Glutamatergic neuron (in vitro differentiated cells): ENCODE data around the gene ADCY2. TPM values are rescaled to one million over a fixed set of nuclear protein-coding genes. Genes with fewer than 3 reads are reported as not detected.

Source experiments
- DNase-seq: peaks from one replicate; pipeline ENCODE4 v3.0.0; 2022
- H3K27ac Mint-ChIP-seq: one replicate; pipeline ENCODE4 v1.8.0; 2020; ENCODE audit warnings: mild to moderate bottlenecking, mixed read lengths, inconsistent platforms; ENCODE audit not compliant: unreplicated experiment
- H3K27me3 Mint-ChIP-seq: one replicate; pipeline ENCODE4 v1.8.0; 2020; ENCODE audit warnings: mild to moderate bottlenecking, moderate library complexity, mixed read lengths, inconsistent platforms; ENCODE audit not compliant: unreplicated experiment
- H3K36me3 Mint-ChIP-seq: one replicate; pipeline ENCODE4 v1.8.0; 2020; ENCODE audit warnings: mild to moderate bottlenecking, mixed read lengths, inconsistent platforms; ENCODE audit not compliant: unreplicated experiment
- H3K4me1 Mint-ChIP-seq: one replicate; pipeline ENCODE4 v1.8.0; 2020; ENCODE audit warnings: mild to moderate bottlenecking, low read depth, mixed read lengths, inconsistent platforms; ENCODE audit not compliant: unreplicated experiment
- H3K4me3 Mint-ChIP-seq: one replicate; pipeline ENCODE4 v1.8.0; 2020; ENCODE audit warnings: mild to moderate bottlenecking, mixed read lengths, inconsistent platforms; ENCODE audit not compliant: unreplicated experiment
- H3K9me3 Mint-ChIP-seq: one replicate; pipeline ENCODE4 v1.8.0; 2020; ENCODE audit warnings: mild to moderate bottlenecking, moderate library complexity, mixed read lengths, inconsistent platforms; ENCODE audit not compliant: unreplicated experiment
- total RNA-seq: library from RNA; stranded (reverse); fragmentation: NEBNext Ultra II Directional; extraction: Animal tissue kit (Norgen Biotek cat#: 25700); gene quantifications from one replicate; pipeline ENCODE4 v1.2.1, GENCODE V29; 2021; ENCODE audit not compliant: unreplicated experiment
- TF ChIP-seq, protein P1 (sequence below): fragments of 200-600 bp; sonication (generic); IDR thresholded peaks from one replicate; pipeline ENCODE4 v1.5.0; 2021; ENCODE audit not compliant: partially characterized antibody, unreplicated experiment

The ADCY2 gene
- total RNA-seq, 1 donor from 2014 or later = 3.8 TPM

DNA sequence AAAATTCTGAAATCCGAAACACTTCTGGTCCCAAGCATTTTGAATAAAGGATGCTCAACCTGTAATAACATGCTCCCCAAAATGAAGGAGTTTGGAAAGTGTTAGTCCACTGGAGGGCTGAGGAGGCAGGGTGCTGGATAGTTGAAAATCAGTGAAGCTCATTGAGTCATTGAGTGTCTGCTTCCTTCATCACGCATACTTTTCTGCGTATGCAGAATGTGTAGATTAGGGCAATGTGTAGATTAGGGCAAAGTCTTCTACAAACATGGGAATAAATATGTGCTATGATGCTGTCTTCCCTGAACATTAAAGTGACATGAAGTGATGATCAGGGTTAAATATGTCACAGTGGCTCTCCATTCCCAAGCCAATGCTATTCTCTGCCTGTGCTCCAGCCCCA, 261.2 kb downstream of the ADCY2 start:
- Mint-ChIP-seq H3K4me1 (no peaks in the 10 kb centered on the region), H3K4me3 (no peak overlapping the region), H3K27me3 (peaks cover 2% of the 10 kb centered on the region), H3K27ac (no peak overlapping the region), H3K36me3 (no peaks in the 10 kb centered on the region), H3K9me3 (no peaks in the 10 kb centered on the region)
- TF ChIP-seq, protein P1, sequence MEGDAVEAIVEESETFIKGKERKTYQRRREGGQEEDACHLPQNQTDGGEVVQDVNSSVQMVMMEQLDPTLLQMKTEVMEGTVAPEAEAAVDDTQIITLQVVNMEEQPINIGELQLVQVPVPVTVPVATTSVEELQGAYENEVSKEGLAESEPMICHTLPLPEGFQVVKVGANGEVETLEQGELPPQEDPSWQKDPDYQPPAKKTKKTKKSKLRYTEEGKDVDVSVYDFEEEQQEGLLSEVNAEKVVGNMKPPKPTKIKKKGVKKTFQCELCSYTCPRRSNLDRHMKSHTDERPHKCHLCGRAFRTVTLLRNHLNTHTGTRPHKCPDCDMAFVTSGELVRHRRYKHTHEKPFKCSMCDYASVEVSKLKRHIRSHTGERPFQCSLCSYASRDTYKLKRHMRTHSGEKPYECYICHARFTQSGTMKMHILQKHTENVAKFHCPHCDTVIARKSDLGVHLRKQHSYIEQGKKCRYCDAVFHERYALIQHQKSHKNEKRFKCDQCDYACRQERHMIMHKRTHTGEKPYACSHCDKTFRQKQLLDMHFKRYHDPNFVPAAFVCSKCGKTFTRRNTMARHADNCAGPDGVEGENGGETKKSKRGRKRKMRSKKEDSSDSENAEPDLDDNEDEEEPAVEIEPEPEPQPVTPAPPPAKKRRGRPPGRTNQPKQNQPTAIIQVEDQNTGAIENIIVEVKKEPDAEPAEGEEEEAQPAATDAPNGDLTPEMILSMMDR = no peak
- no peak for DNase-seq

- no peaks in the 10 kb centered on the region for H3K9me3 Mint-ChIP-seq
- H3K4me3 Mint-ChIP-seq = no peak overlapping the region
- no peak for DNase-seq
- no peaks in the 10 kb centered on the region for H3K36me3 Mint-ChIP-seq
- H3K27me3 Mint-ChIP-seq = no peaks in the 10 kb centered on the region
- H3K4me1 Mint-ChIP-seq = no peaks in the 10 kb centered on the region
- H3K27ac Mint-ChIP-seq = no peak overlapping the region
- TF ChIP-seq, protein P1 = no peak
These were observed 263.5 kb downstream of the ADCY2 start for GRCh38 chr5:7659420-7659819.

GRCh38 chr5:7662289-7662688, 266.4 kb downstream of the ADCY2 start:
- Mint-ChIP-seq H3K4me1 (no peaks in the 10 kb centered on the region), H3K4me3 (no peak overlapping the region), H3K36me3 (no peaks in the 10 kb centered on the region), H3K27ac (no peak overlapping the region), H3K9me3 (no peaks in the 10 kb centered on the region), H3K27me3 (no peaks in the 10 kb centered on the region)
- DNase-seq = no peak
- TF ChIP-seq, protein P1 = no peak

- Mint-ChIP-seq H3K27ac (no peak overlapping the region), H3K4me3 (no peak overlapping the region), H3K4me1 (no peaks in the 10 kb centered on the region), H3K27me3 (no peaks in the 10 kb centered on the region), H3K36me3 (no peaks in the 10 kb centered on the region), H3K9me3 (peaks cover 2% of the 10 kb centered on the region)
- no peak for DNase-seq
- TF ChIP-seq, protein P1 = no peak
These were observed 267.9 kb downstream of the ADCY2 start for GRCh38 chr5:7663808-7664207.

DNA sequence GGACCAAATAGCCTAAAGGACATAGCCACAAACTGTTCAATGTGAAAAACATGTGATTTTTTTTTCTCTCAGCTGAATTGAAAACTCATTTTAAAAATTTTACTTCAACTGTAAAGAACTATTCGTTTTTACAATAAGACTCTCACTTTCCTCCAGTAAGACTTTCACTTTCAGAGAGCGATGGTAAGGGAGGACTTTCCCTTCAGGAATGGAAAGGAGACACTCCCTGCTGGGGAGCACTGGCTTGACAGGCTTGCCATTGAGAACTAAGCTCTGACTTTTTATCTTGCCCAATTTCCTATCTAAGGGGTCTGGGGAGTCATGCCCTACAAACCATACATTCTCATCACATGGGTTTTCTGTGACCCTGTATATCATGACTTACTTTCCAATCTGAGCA, 268.3 kb downstream of the ADCY2 start:
- TF ChIP-seq, protein P1 = no peak
- no peak overlapping the region for H3K4me3 Mint-ChIP-seq
- no peak overlapping the region for H3K27ac Mint-ChIP-seq
- peaks cover 2% of the 10 kb centered on the region for H3K9me3 Mint-ChIP-seq
- H3K27me3 Mint-ChIP-seq = peaks cover 1% of the 10 kb centered on the region
- no peak for DNase-seq
- no peaks in the 10 kb centered on the region for H3K36me3 Mint-ChIP-seq
- no peaks in the 10 kb centered on the region for H3K4me1 Mint-ChIP-seq
